Endothelial cell of umbilical vein (primary cell): Measurements from ENCODE around the gene OLAH. TPM values are rescaled to one million over a fixed set of nuclear protein-coding genes. Genes with fewer than 3 reads are reported as not detected.

Source experiments
- BruUV-seq: library from RNA; stranded (reverse); fragments of 400-500 nt; replicated peaks from 2 replicates; lab custom pipeline; 2021; lab: Mats Ljungman, UMichigan
- CTCF ChIA-PET: fragments of 300-600, 350-600 bp; sonication (Branson Sonifier 250); formaldehyde crosslinking; loops from one replicate; lab custom pipeline; 2021; ENCODE audit warnings: antibody characterized with exemption, inconsistent platforms; lab: Charles Lee
- POLR2A ChIA-PET: fragments of 300-600, 350-600 bp; sonication (Branson Sonifier 250); formaldehyde crosslinking; loops from one replicate; lab custom pipeline; 2021; ENCODE audit warnings: antibody characterized with exemption, inconsistent platforms; lab: Charles Lee
- DNase-seq: peaks from one replicate; pipeline ENCODE4 v3.0.0-alpha.2; 2011; ENCODE audit warnings: low read depth, low spot score
- FAIRE-seq: peaks from 2 replicates; lab custom pipeline; 2011; peaks lifted over from hg19 to GRCh38; lab: Jason Lieb, UNC
- H2AFZ ChIP-seq: 2 replicates; pipeline ENCODE4 v1.6.0; 2012; ENCODE audit warnings: low read depth, low read length, control low read depth, inconsistent platforms
- H3K27ac ChIP-seq: 2 replicates; pipeline ENCODE4 v1.5.1; 2011; ENCODE audit warnings: low read depth, mild to moderate bottlenecking, control low read depth, low read length, moderate library complexity; ENCODE audit not compliant: insufficient read depth
- H3K27me3 ChIP-seq, 2 experiments: 2 replicates each; pipeline versions ENCODE4 v1.6.0 to v1.6.1; 2011; ENCODE audit warnings: low read length in 2 of 2, mixed read lengths in 1 of 2; ENCODE audit not compliant: control insufficient read depth in 2 of 2, insufficient read depth in 2 of 2
- H3K36me3 ChIP-seq, 2 experiments: 2 replicates in 1 of 2; 3 replicates in 1 of 2; pipeline ENCODE4 v1.5.1; 2011; ENCODE audit warnings: low read length in 2 of 2, mild to moderate bottlenecking in 1 of 2, moderate library complexity in 1 of 2; ENCODE audit not compliant: control insufficient read depth in 2 of 2, insufficient read depth in 2 of 2; ENCODE audit errors: extremely low read depth in 1 of 2
- H3K4me1 ChIP-seq: 3 replicates; pipeline ENCODE4 v1.5.1; 2011; ENCODE audit warnings: mild to moderate bottlenecking, low read length; ENCODE audit not compliant: control insufficient read depth, insufficient read depth; ENCODE audit errors: extremely low read depth
- H3K4me2 ChIP-seq: 2 replicates; pipeline ENCODE4 v1.6.1; 2011; ENCODE audit warnings: low read length, control low read depth, mixed read lengths; ENCODE audit not compliant: insufficient read depth
- H3K4me3 ChIP-seq, 3 experiments: fragments of 200-600 bp in 1 of 3; sonication (generic), shearing (Covaris generic) in 1 of 3; replicated peaks in 1 of 3; 2 replicates each; pipeline ENCODE4 v1.5.1; 2011 to 2016; ENCODE audit warnings: control low read depth in 3 of 3, low read length in 3 of 3, mild to moderate bottlenecking in 2 of 3, inconsistent platforms in 1 of 3, low read depth in 1 of 3, moderate library complexity in 1 of 3; ENCODE audit not compliant: insufficient read depth in 1 of 3
- H3K79me2 ChIP-seq: 2 replicates; pipeline ENCODE4 v1.6.0; 2012; ENCODE audit warnings: low read length, inconsistent platforms; ENCODE audit not compliant: control insufficient read depth, insufficient read depth
- H3K9ac ChIP-seq: replicated peaks from 2 replicates; pipeline ENCODE3; 2011; ENCODE audit warnings: low read length, control low read depth; ENCODE audit not compliant: insufficient read depth; ENCODE audit errors: extremely low read depth
- H3K9me1 ChIP-seq: replicated peaks from 3 replicates; pipeline ENCODE4 v1.6.0; 2011; ENCODE audit warnings: mild to moderate bottlenecking, low read length; ENCODE audit not compliant: control insufficient read depth, insufficient read depth; ENCODE audit errors: extremely low read depth
- H3K9me3 ChIP-seq: replicated peaks from 2 replicates; pipeline ENCODE4 v1.5.1; 2012; ENCODE audit warnings: low read length, inconsistent platforms; ENCODE audit not compliant: control insufficient read depth, insufficient read depth
- H4K20me1 ChIP-seq: replicated peaks from 2 replicates; pipeline ENCODE3; 2011; ENCODE audit warnings: mild to moderate bottlenecking, low read length; ENCODE audit not compliant: control insufficient read depth, insufficient read depth; ENCODE audit errors: extremely low read depth
- CTCF ChIP-seq, 2 donors: IDR thresholded peaks; 1 replicate in 1 of 2; 2 replicates in 1 of 2; pipeline ENCODE4 v1.5.1; 2011; ENCODE audit warnings: low read length in 2 of 2, mild to moderate bottlenecking in 2 of 2, moderate library complexity in 2 of 2, control low read depth in 1 of 2, inconsistent platforms in 1 of 2, low read depth in 1 of 2; ENCODE audit not compliant: insufficient read depth in 1 of 2; ENCODE audit errors: extremely low read depth in 1 of 2
- EZH2 ChIP-seq: IDR thresholded peaks from 2 replicates; pipeline ENCODE4 v1.6.1; 2012; ENCODE audit warnings: borderline replicate concordance, low read depth, mild to moderate bottlenecking, moderate library complexity, low read length, inconsistent platforms; ENCODE audit not compliant: severe bottlenecking
- FOS ChIP-seq: IDR thresholded peaks from 2 replicates; pipeline ENCODE4 v1.6.1; 2011; ENCODE audit warnings: mild to moderate bottlenecking, low read length, moderate library complexity, borderline replicate concordance; ENCODE audit not compliant: insufficient read depth
- GATA2 ChIP-seq: IDR thresholded peaks from 2 replicates; pipeline ENCODE4 v1.7.0; 2011; ENCODE audit warnings: low read depth, mild to moderate bottlenecking, moderate library complexity, mixed read lengths, low read length; ENCODE audit not compliant: insufficient read length, insufficient read depth
- JUN ChIP-seq: IDR thresholded peaks from 2 replicates; pipeline ENCODE4 v1.6.1; 2011; ENCODE audit warnings: borderline replicate concordance, low read depth; ENCODE audit not compliant: insufficient read length, insufficient read depth
- MAX ChIP-seq: IDR thresholded peaks from 2 replicates; pipeline ENCODE4 v1.6.1; 2011; ENCODE audit not compliant: insufficient read depth, insufficient read length
- MYC ChIP-seq: IDR thresholded peaks from one replicate; pipeline ENCODE4 v1.6.1; 2011; ENCODE audit warnings: mild to moderate bottlenecking, low read depth, low read length
- POLR2A ChIP-seq: IDR thresholded peaks from 2 replicates; pipeline ENCODE4 v1.6.1; 2012; ENCODE audit warnings: low read depth, mild to moderate bottlenecking, control low read depth, low read length
- POLR2AphosphoS5 ChIP-seq: IDR thresholded peaks from 2 replicates; pipeline ENCODE4 v1.6.1; 2012; ENCODE audit warnings: low read depth, mild to moderate bottlenecking, control low read depth, low read length, moderate library complexity; ENCODE audit not compliant: insufficient read depth
- dilution Hi-C: fragments of 300-500 bp; cut with MboI; formaldehyde crosslinking; loops from one replicate; pipeline ENCODE4 v1.15.0; 2019; ENCODE audit warnings: low sequenced_read_pairs; ENCODE audit not compliant: extremely low pct_ligation_motif_present
- intact Hi-C: fragments of 100-400 bp; cut with micrococcal nuclease; formaldehyde crosslinking; loops from one replicate; pipeline ENCODE4 v1.10.0; 2022
- polyA plus RNA-seq, 4 experiments: library from polyadenylated mRNA; depleted of rRNA in 3 of 4; stranded (reverse) in 3 of 4; unstranded in 1 of 4; fragments of >200 nt; gene quantifications; 2 replicates each; pipeline versions ENCODE4 v1.2.1 to v1.2.3, GENCODE V29; 2011 to 2012; ENCODE audit warnings: missing spikeins in 1 of 4
- total RNA-seq: library from RNA; stranded (reverse); gene quantifications from 2 replicates; pipeline ENCODE4 v1.2.3, GENCODE V29; 2021

The OLAH gene
- total and polyA plus RNA-seq, 2 donors (not counting 3 experiments of a cell fraction or from before 2014, with no cell fraction given) = 0.26 to 0.51 TPM

DNA sequence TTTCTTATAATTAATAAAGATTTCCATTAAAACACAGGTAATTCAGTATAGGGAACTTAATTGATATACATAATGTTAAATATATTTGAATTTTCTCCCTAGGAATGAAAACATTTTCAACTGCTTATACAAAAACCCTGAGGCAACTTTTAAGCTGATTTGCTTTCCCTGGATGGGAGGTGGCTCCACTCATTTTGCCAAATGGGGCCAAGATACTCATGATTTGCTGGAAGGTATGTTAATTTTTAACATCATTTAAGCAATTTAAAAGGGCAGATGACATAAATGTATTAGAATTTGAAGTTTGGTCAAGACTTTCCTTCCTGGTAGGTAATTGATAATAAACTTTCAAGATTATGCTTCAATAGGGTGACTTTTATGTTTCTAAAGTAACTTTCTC is 5.8 kb downstream of the OLAH start:
- DNase-seq (no peak), FAIRE-seq (no peak)
- H3K27ac ChIP-seq = no peak overlapping the region
- no peaks in the 10 kb centered on the region for H3K9me3 ChIP-seq
- no peak overlapping the region for H3K4me2 ChIP-seq
- CTCF ChIA-PET = no interaction called here
- dilution Hi-C loops (no loop called here), intact Hi-C loops (no loop called here)
- H3K79me2 ChIP-seq = no peaks in the 10 kb centered on the region
- no peaks in the 10 kb centered on the region for H3K36me3 ChIP-seq
- no peaks in the 10 kb centered on the region for H4K20me1 ChIP-seq
- POLR2A ChIA-PET = no interaction called here
- TF ChIP-seq MAX = no peak
- TF ChIP-seq POLR2AphosphoS5 = no peak
- TF ChIP-seq JUN = no peak
- no peak for TF ChIP-seq FOS
- no peak for TF ChIP-seq POLR2A
- H3K9me1 ChIP-seq = no peaks in the 10 kb centered on the region
- H3K9ac ChIP-seq = no peak overlapping the region
- no TSS peak for BruUV-seq
- H3K4me3 ChIP-seq = no peak overlapping the region
- no peaks in the 10 kb centered on the region for H3K4me1 ChIP-seq
- peaks cover 0 to 2% of the 10 kb centered on the region in 2 experiments for H3K27me3 ChIP-seq
- H2AFZ ChIP-seq = no peak overlapping the region

DNA sequence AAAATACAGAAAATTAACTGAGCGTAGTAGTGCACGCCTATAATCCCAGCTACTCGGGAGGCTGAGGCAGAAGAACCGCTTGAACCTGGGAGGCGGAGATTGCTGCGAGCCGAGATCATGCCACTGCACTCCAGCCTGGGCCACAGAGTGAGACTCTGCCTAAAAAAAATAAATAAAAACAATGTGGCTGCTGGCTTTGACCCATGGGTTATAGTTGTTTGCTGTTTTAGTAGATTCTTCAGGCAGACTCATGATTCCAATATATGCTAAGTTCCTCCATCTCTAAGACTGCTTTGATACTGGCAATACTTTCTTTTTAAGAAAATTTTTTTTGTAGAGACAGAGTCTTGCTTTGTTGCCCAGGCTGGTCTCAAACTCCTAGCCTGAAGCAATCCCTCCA is 8.4 kb downstream of the OLAH start:
- Histone ChIP-seq H3K27me3 (peaks cover 0 to 5% of the 10 kb centered on the region in 2 experiments), H3K9me1 (no peaks in the 10 kb centered on the region), H3K27ac (no peak overlapping the region), H4K20me1 (no peaks in the 10 kb centered on the region), H3K9ac (no peak overlapping the region), H3K79me2 (no peaks in the 10 kb centered on the region), H3K4me2 (no peak overlapping the region), H3K9me3 (no peaks in the 10 kb centered on the region), H3K4me1 (no peaks in the 10 kb centered on the region), H2AFZ (no peak overlapping the region), H3K4me3 (no peak overlapping the region), H3K36me3 (no peaks in the 10 kb centered on the region)
- no peak for TF ChIP-seq EZH2
- TF ChIP-seq GATA2 = no peak
- TF ChIP-seq POLR2A = no peak
- TF ChIP-seq MYC = no peak
- no peak for TF ChIP-seq FOS
- no peak for TF ChIP-seq MAX
- TF ChIP-seq CTCF (IDR thresholded peaks at IDR 0.05; ENCODE audit: extremely low read depth in 1 of 2, insufficient read depth in 1 of 2, low read depth in 1 of 2, low read length in 2 of 2) = no peak
- no peak for TF ChIP-seq POLR2AphosphoS5
- TF ChIP-seq JUN = no peak
- intact Hi-C loops (no loop called here), dilution Hi-C loops (no loop called here)
- POLR2A ChIA-PET = no interaction called here
- DNase-seq (no peak), FAIRE-seq (no peak)
- no TSS peak for BruUV-seq
- CTCF ChIA-PET = no interaction called here
